Activated CD4-positive, alpha-beta T cell treated with anti-CD3 and anti-CD28 coated beads, Interleukin-2, amount 50 U/mL, for 48 hours (primary cell): ENCODE measurements around the gene RFC2.

Experiments
- DNase-seq, 2 experiments: peaks; one replicate each; pipeline ENCODE4 v3.0.0-alpha.2; 2020

The RFC2 gene

DNA sequence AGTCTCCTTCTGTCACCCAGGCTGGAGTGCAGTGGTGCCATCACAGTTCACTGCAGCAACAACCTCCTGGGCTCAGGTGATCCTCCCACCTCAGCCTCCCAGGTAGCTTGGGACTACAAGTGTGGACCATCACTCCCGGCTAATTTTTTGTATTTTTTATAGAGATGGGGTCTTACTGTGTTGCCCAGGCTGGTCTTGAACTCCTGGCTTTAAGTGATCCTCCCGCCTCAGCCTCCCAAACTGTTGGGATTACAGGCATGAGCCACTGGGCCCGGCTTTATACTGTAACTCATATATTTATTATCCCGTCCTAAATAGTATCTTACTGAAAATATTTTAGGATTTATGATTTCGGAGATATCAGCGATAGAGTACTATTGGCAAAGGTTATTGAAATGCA is 69.2 kb downstream of the RFC2 start:
- no peak for DNase-seq

DNA sequence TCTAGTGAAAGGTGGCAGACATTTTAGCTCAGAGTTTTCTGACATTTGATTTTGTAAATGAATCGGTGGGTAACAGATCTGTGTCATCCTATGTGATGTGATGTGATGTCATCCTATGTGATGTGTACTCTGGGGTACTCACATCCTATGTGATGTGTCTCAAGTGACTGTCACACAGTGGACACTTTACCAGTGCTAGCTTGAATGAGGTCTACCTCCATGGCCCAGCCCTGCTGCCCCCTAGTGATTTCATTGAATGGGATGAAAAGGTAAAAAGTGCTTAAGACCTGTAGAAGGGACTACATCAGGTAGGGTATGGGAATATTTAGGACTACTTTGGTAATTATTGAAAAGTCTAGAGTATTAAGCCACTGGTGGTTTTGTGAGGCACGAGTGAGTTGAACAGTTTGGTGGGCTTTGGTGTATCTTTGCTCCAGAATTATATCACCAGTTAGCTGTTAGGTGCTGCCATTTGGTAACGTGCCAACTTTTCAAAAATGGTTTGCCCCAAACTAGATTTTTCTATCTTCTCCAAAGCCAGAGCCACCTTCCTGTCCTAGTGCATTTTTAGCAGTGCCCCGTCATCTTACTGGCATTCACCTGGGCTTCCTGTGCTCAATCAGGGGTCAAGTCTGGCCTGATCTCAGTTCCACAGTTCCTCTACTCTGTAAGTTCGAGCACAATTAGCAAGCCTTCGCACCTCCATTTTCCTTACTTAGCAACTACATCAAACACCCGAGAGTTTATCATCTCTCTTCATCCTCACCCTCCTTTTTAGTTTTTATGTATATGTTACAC is 70.3 kb downstream of the RFC2 start:
- peak in 1 of 2 experiments; percentile 27 for DNase-seq

GRCh38 chr7:74183142-74183541 is 71.1 kb downstream of the RFC2 start:
- DNase-seq, result no peak

- DNase-seq, result no peak
Measured at GRCh38 chr7:74182453-74183090, 71.6 kb downstream of the RFC2 start.

DNA sequence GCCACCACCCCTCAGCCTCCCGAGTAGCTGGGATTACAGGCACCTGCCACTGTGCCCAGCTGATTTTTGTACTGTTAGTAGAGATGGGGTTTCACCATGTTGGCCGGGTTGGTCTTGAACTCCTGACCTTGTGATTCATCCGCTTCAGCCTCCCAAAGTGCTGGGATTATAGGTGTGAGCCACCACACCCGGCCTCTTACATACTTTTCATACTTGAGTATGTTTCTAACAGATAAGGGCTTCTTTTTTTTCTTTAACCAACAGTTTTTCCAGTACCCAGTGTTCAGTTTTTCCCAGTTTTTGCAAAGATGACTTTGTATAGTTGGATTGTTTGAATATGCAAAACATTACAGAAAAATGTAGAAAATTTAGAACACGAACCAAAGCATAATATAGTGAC is 72.4 kb downstream of the RFC2 start:
- DNase-seq, result no peak
